Liver (tissue), 9 donors: Measurements from ENCODE around the gene ARHGAP10. TPM values are rescaled to one million over a fixed set of nuclear protein-coding genes. Genes with fewer than 3 reads are reported as not detected.
A peak's percentile ranks its signal among the peaks of the same experiment; 100 is the strongest.

Experiments
- DNase-seq: peaks from one replicate; pipeline ENCODE4 v3.0.0-alpha.2; 2017; ENCODE audit warnings: low spot score
- H3K27ac ChIP-seq, 2 donors: one replicate each; pipeline ENCODE4 v1.7.0; 2013; ENCODE audit warnings: inconsistent platforms in 2 of 2, low read length in 2 of 2, control low read depth in 1 of 2, low read depth in 1 of 2, mild to moderate bottlenecking in 1 of 2
- H3K27me3 ChIP-seq, 4 donors: one replicate each; pipeline versions ENCODE4 v1.6.1 to v1.7.0; 2013; ENCODE audit warnings: low read length in 3 of 4, inconsistent platforms in 1 of 4, mild to moderate bottlenecking in 1 of 4, moderate library complexity in 1 of 4; ENCODE audit not compliant: control insufficient read depth in 4 of 4, insufficient read depth in 4 of 4
- H3K36me3 ChIP-seq, 4 donors: one replicate each; pipeline versions ENCODE4 v1.6.1 to v1.7.0; 2013; ENCODE audit warnings: low read length in 3 of 4, mild to moderate bottlenecking in 3 of 4, low read depth in 1 of 4, moderate library complexity in 1 of 4; ENCODE audit not compliant: control insufficient read depth in 4 of 4, insufficient read depth in 3 of 4
- H3K4me1 ChIP-seq, 4 donors: one replicate each; pipeline versions ENCODE4 v1.6.1 to v1.7.0; 2013; ENCODE audit warnings: low read length in 3 of 4, mild to moderate bottlenecking in 3 of 4, moderate library complexity in 1 of 4; ENCODE audit not compliant: control insufficient read depth in 4 of 4, insufficient read depth in 4 of 4
- H3K4me3 ChIP-seq, 3 donors: one replicate each; pipeline versions ENCODE4 v1.6.1 to v1.7.0; 2013; ENCODE audit warnings: low read length in 3 of 3, control low read depth in 1 of 3, low read depth in 1 of 3, mild to moderate bottlenecking in 1 of 3
- H3K9ac ChIP-seq, 2 donors: one replicate each; pipeline ENCODE4 v1.7.0; 2013; ENCODE audit warnings: low read length in 2 of 2, mild to moderate bottlenecking in 2 of 2, moderate library complexity in 2 of 2, control low read depth in 1 of 2, low read depth in 1 of 2
- H3K9me3 ChIP-seq, 4 donors: one replicate each; pipeline versions ENCODE4 v1.6.1 to v1.7.0; 2013; ENCODE audit warnings: low read length in 3 of 4; ENCODE audit not compliant: control insufficient read depth in 4 of 4
- CTCF ChIP-seq: fragments of 150-350 bp; IDR thresholded peaks from 2 replicates; pipeline ENCODE4 v1.5.1; 2017; ENCODE audit warnings: improper control_type of control experiment, low read depth, low read length; ENCODE audit not compliant: missing input control
- EGR1 ChIP-seq, 2 donors: IDR thresholded peaks; 2 replicates each; pipeline ENCODE4 v1.6.1; 2016 to 2018; ENCODE audit warnings: antibody characterized with exemption in 2 of 2, low read depth in 2 of 2
- FOXA2 ChIP-seq: IDR thresholded peaks from 2 replicates; pipeline ENCODE4 v1.6.1; 2016; ENCODE audit warnings: antibody characterized with exemption
- GABPA ChIP-seq, 2 donors: IDR thresholded peaks in 1 of 2; conservative IDR thresholded peaks in 1 of 2; 2 replicates each; pipeline ENCODE4 v1.6.1; 2016; ENCODE audit warnings: antibody characterized with exemption in 2 of 2, mild to moderate bottlenecking in 1 of 2, moderate library complexity in 1 of 2
- HNF4G ChIP-seq: IDR thresholded peaks from 2 replicates; pipeline ENCODE4 v1.6.1; 2016; ENCODE audit warnings: antibody characterized with exemption
- JUND ChIP-seq, 2 donors: IDR thresholded peaks; 2 replicates each; pipeline ENCODE4 v1.6.1; 2016; ENCODE audit warnings: antibody characterized with exemption in 2 of 2
- MAX ChIP-seq: IDR thresholded peaks from 2 replicates; pipeline ENCODE4 v1.6.1; 2016; ENCODE audit warnings: antibody characterized with exemption
- NR2F2 ChIP-seq: IDR thresholded peaks from 2 replicates; pipeline ENCODE4 v1.6.1; 2016; ENCODE audit warnings: antibody characterized with exemption
- RAD21 ChIP-seq, 2 donors: IDR thresholded peaks; 2 replicates each; pipeline ENCODE4 v1.6.1; 2016; ENCODE audit warnings: antibody characterized with exemption in 2 of 2, mild to moderate bottlenecking in 2 of 2
- REST ChIP-seq: IDR thresholded peaks from 2 replicates; pipeline ENCODE4 v1.6.1; 2016; ENCODE audit warnings: antibody characterized with exemption, mild to moderate bottlenecking
- RXRA ChIP-seq, 2 donors: IDR thresholded peaks; 2 replicates each; pipeline ENCODE4 v1.6.1; 2017 to 2018; ENCODE audit warnings: antibody characterized with exemption in 2 of 2, mild to moderate bottlenecking in 1 of 2
- SP1 ChIP-seq: IDR thresholded peaks from 2 replicates; pipeline ENCODE4 v1.6.1; 2018; ENCODE audit warnings: antibody characterized with exemption, mild to moderate bottlenecking
- TAF1 ChIP-seq: conservative IDR thresholded peaks from 2 replicates; pipeline ENCODE4 v1.6.1; 2016; ENCODE audit warnings: antibody characterized with exemption, mild to moderate bottlenecking
- ZBTB33 ChIP-seq: IDR thresholded peaks from 2 replicates; pipeline ENCODE4 v1.6.1; 2016; ENCODE audit warnings: antibody characterized with exemption
- WGBS: extraction: QIAGEN DNeasy Blood & Tissue Kit; methylation state at CpG from one replicate; pipeline ENCODE4 v1.1.7; 2013; 5-methylcytosine and 5-hydroxymethylcytosine counted together
- polyA plus RNA-seq, 2 donors: library from polyadenylated mRNA; stranded (reverse) in 1 of 2; unstranded in 1 of 2; fragments of 200-250 nt in 1 of 2; fragments of >200 nt in 1 of 2; fragmentation: Nextera tagmentation in 1 of 2; extraction: Ambion mirVana in 1 of 2; gene quantifications; one replicate each; pipeline versions ENCODE4 v1.2.1 to v1.2.3, GENCODE V29; 2013 to 2015
- total RNA-seq, 2 donors: library from RNA; depleted of rRNA; stranded (reverse); fragments of >200 nt; gene quantifications; one replicate each; pipeline ENCODE4 v1.2.3, GENCODE V29; 2014
- donor health status: healthy.
- donor health status: healthy.
- donor health status: healthy.
- donor health status: healthy.
- donor health status: healthy.

ARHGAP10 gene
- total and polyA plus RNA-seq, 4 donors, result 1.5 to 13.0 (median 4.3) TPM

GRCh38 chr4:147933316-147933715 lies 201.4 kb downstream of the ARHGAP10 start:
- no peaks in the 10 kb centered on the region for H3K9me3 ChIP-seq
- 69% methylated on average over 4 of the region's 4 CpGs for WGBS
- TF ChIP-seq HNF4G, result no peak
- TF ChIP-seq RXRA (IDR thresholded peaks at IDR 0.05), result no peak
- TF ChIP-seq RAD21 (IDR thresholded peaks at IDR 0.05), result peak; percentile 21 to 36
- TF ChIP-seq MAX, result no peak
- H3K36me3 ChIP-seq, result no peaks in the 10 kb centered on the region
- no peak overlapping the region for H3K4me3 ChIP-seq
- no peak for DNase-seq
- no peaks in the 10 kb centered on the region for H3K4me1 ChIP-seq
- no peak overlapping the region for H3K9ac ChIP-seq
- H3K27ac ChIP-seq, result no peak overlapping the region
- H3K27me3 ChIP-seq, result no peaks in the 10 kb centered on the region

DNA sequence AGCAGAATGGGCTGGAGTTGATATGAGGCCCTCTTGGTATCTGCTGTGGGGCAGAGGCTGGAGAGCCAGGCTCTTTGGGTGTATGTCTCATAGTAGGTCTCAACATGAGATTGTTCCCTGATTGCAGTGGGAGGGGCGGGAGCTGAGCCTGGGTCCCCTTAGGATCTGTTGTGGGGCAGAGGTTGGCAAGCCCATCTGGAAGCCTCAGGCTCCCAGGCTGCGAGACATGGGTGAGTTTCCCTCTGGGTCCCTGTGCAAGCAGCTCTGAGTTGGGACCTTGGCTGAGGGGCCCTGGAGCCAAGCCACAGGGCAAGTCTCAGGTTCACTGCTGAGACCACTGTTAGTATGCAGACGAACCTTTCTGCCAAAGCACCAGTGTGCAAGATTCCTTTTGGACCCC lies 201.9 kb downstream of the ARHGAP10 start:
- Histone ChIP-seq H3K36me3 (no peaks in the 10 kb centered on the region), H3K9ac (no peak overlapping the region), H3K9me3 (no peaks in the 10 kb centered on the region), H3K4me1 (no peaks in the 10 kb centered on the region), H3K27ac (no peak overlapping the region), H3K27me3 (no peaks in the 10 kb centered on the region), H3K4me3 (no peak overlapping the region)
- DNase-seq, result no peak
- 85% methylated on average over 3 of the region's 3 CpGs for WGBS
- TF ChIP-seq JUND (IDR thresholded peaks at IDR 0.05) (no peak), MAX (no peak), REST (no peak), EGR1 (IDR thresholded peaks at IDR 0.05; ENCODE audit: low read depth in 2 of 2) (no peak), HNF4G (no peak), NR2F2 (no peak), ZBTB33 (no peak), GABPA (IDR thresholded peaks at IDR 0.05 in 1 of 2, conservative IDR thresholded peaks at IDR 0.05 in 1 of 2) (no peak), SP1 (no peak), FOXA2 (no peak), TAF1 (no peak), CTCF (no peak)
